HepG2 (cell line): ENCODE results near the gene BMPR1B. TPM values are rescaled to one million over a fixed set of nuclear protein-coding genes. Genes with fewer than 3 reads are reported as not detected.

Experiments
- ATAC-seq: fragments of 200-7000 bp; cut with Tn5 transposase; 3 replicates; pipeline ENCODE4 v1.9.1; 2020; ENCODE audit warnings: mild to moderate bottlenecking, moderate library complexity
- BruUV-seq: library from RNA; stranded (reverse); fragments of 400-500 nt; replicated peaks from 2 replicates; lab custom pipeline; 2021; lab: Mats Ljungman, UMichigan
- CTCF ChIA-PET: fragments of 300-600 bp; formaldehyde crosslinking; extraction: SDS; loops from one replicate; lab custom pipeline; 2021; ENCODE audit warnings: low total read pairs, inconsistent platforms, low intra/inter-chr PET ratio; lab: Yijun Ruan, JAX
- POLR2A ChIA-PET: fragments of 350-600 bp; sonication (Branson Sonifier 250); formaldehyde crosslinking; loops from one replicate; lab custom pipeline; 2020; ENCODE audit warnings: antibody characterized with exemption, inconsistent platforms; lab: Yijun Ruan, JAX
- DNase-seq: peaks from one replicate; pipeline ENCODE4 v3.0.0-alpha.2; 2015; ENCODE audit warnings: low spot score
- FAIRE-seq: peaks from 3 replicates; lab custom pipeline; 2011; peaks lifted over from hg19 to GRCh38; lab: Jason Lieb, UNC
- H2AFZ ChIP-seq: one replicate; pipeline ENCODE4 v1.6.1; 2011; ENCODE audit warnings: low read length, inconsistent platforms
- H3K27ac ChIP-seq: fragments of 300-600 bp; 3 replicates; pipeline ENCODE4 v1.8.0; 2011; ENCODE audit warnings: mixed run types, mild to moderate bottlenecking, mixed read lengths, low read length, inconsistent platforms; ENCODE audit not compliant: insufficient read depth; ENCODE audit errors: extremely low read length
- H3K27me3 ChIP-seq, 2 experiments: fragments of 200-600 bp in 1 of 2; 2 replicates in 1 of 2; 3 replicates in 1 of 2; pipeline versions ENCODE4 v1.6.0 to v1.8.0; 2011; ENCODE audit warnings: low read length in 2 of 2, mild to moderate bottlenecking in 2 of 2, moderate library complexity in 2 of 2, inconsistent platforms in 1 of 2; ENCODE audit not compliant: insufficient read depth in 2 of 2, control insufficient read depth in 1 of 2
- H3K36me3 ChIP-seq, 2 experiments: fragments of 200-600 bp in 1 of 2; replicated peaks in 1 of 2; 2 replicates in 1 of 2; 3 replicates in 1 of 2; pipeline versions ENCODE4 v1.5.1 to v1.8.0; 2011; ENCODE audit warnings: low read length in 2 of 2, inconsistent platforms in 1 of 2; ENCODE audit not compliant: insufficient read depth in 2 of 2, control insufficient read depth in 1 of 2
- H3K4me1 ChIP-seq: 2 replicates; pipeline ENCODE4 v1.5.1; 2012; ENCODE audit warnings: low read length, inconsistent platforms; ENCODE audit not compliant: insufficient read depth
- H3K4me2 ChIP-seq: 2 replicates; pipeline ENCODE4 v1.6.0; 2011; ENCODE audit warnings: low read depth, low read length, inconsistent platforms
- H3K4me3 ChIP-seq, 3 experiments: fragments of 200-600 bp in 1 of 3; sonication (generic), shearing (Covaris generic) in 1 of 3; replicated peaks in 1 of 3; 2 replicates each; pipeline ENCODE4 v1.5.1; 2011 to 2016; ENCODE audit warnings: low read length in 3 of 3, inconsistent platforms in 2 of 3, low read depth in 2 of 3, mild to moderate bottlenecking in 2 of 3, control low read depth in 1 of 3, mixed read lengths in 1 of 3; ENCODE audit not compliant: insufficient read depth in 1 of 3
- H3K79me2 ChIP-seq: one replicate; pipeline ENCODE4 v1.6.1; 2011; ENCODE audit warnings: low read length, inconsistent platforms; ENCODE audit not compliant: insufficient read depth
- H3K9ac ChIP-seq: 2 replicates; pipeline ENCODE4 v1.6.0; 2011; ENCODE audit warnings: mild to moderate bottlenecking, low read depth, low read length, inconsistent platforms; ENCODE audit not compliant: insufficient read depth
- H3K9me3 ChIP-seq: 2 replicates; pipeline ENCODE4 v1.5.1; 2012; ENCODE audit warnings: mild to moderate bottlenecking, low read length
- H4K20me1 ChIP-seq: 2 replicates; pipeline ENCODE4 v1.6.0; 2011; ENCODE audit warnings: inconsistent platforms, mild to moderate bottlenecking, low read length, moderate library complexity; ENCODE audit not compliant: insufficient read depth
- AHR ChIP-seq: IDR thresholded peaks from 2 replicates; pipeline ENCODE4 v1.6.1; 2018; ENCODE audit warnings: missing genetic modification reagents, missing compliant biosample characterization
- GATAD2A ChIP-seq: IDR thresholded peaks from 2 replicates; pipeline ENCODE4 v1.6.1; 2016
- HBP1 ChIP-seq: IDR thresholded peaks from 2 replicates; pipeline ENCODE4 v1.6.1; 2016; ENCODE audit warnings: low read depth, control low read depth
- HNRNPH1 ChIP-seq: fragments of 200-400 bp; formaldehyde crosslinking; optimal IDR thresholded peaks from 2 replicates; pipeline ENCODE3; 2017; ENCODE audit warnings: mild to moderate bottlenecking, low read depth, low read length
- IKZF1 ChIP-seq: fragments of 450-650 bp; IDR thresholded peaks from 2 replicates; pipeline ENCODE4 v1.7.1; 2016
- KLF6 ChIP-seq: IDR thresholded peaks from 2 replicates; pipeline ENCODE4 v1.8.0; 2016; ENCODE audit warnings: missing biosample characterization, missing genetic modification reagents
- MED8 ChIP-seq: sonication (generic); formaldehyde crosslinking; IDR thresholded peaks from 2 replicates; pipeline ENCODE4 v1.8.1; 2023; ENCODE audit warnings: mild to moderate bottlenecking, missing genetic modification reagents; ENCODE audit not compliant: insufficient replicate concordance
- U2AF2 ChIP-seq: fragments of 200-400 bp; formaldehyde crosslinking; IDR thresholded peaks from 2 replicates; pipeline ENCODE4 v1.6.1; 2017; ENCODE audit warnings: low read depth, mild to moderate bottlenecking, low read length
- ZC3H13 ChIP-seq: sonication (generic); formaldehyde crosslinking; IDR thresholded peaks from 2 replicates; pipeline ENCODE4 v1.8.1; 2023; ENCODE audit warnings: mild to moderate bottlenecking, missing genetic modification reagents, moderate library complexity
- ZMYM3 ChIP-seq: sonication (generic); formaldehyde crosslinking; IDR thresholded peaks from 2 replicates; pipeline ENCODE4 v1.5.1; 2020; ENCODE audit warnings: mild to moderate bottlenecking, missing genetic modification reagents
- ZMYM4 ChIP-seq: sonication (generic); formaldehyde crosslinking; IDR thresholded peaks from 2 replicates; pipeline ENCODE4 v1.8.1; 2023; ENCODE audit warnings: mild to moderate bottlenecking, missing genetic modification reagents
- ZNF282 ChIP-seq: fragments of 450-650 bp; IDR thresholded peaks from 2 replicates; pipeline ENCODE4 v1.6.1; 2018; ENCODE audit not compliant: partially characterized antibody
- ZNF614 ChIP-seq: IDR thresholded peaks from 2 replicates; pipeline ENCODE4 v1.6.1; 2018; ENCODE audit warnings: missing biosample characterization, missing genetic modification reagents, inconsistent platforms, borderline replicate concordance
- ZNF652 ChIP-seq: IDR thresholded peaks from 2 replicates; pipeline ENCODE4 v1.6.1; 2016; ENCODE audit warnings: low read depth, borderline replicate concordance
- ZNF672 ChIP-seq: sonication (generic); formaldehyde crosslinking; IDR thresholded peaks from 2 replicates; pipeline ENCODE4 v1.8.1; 2022; ENCODE audit warnings: missing genetic modification reagents
- WGBS: methylation state at CpG from one replicate; pipeline ENCODE4 v1.1.6; 2017; ENCODE audit warnings: low lambda C conversion rate; 5-methylcytosine and 5-hydroxymethylcytosine counted together
- in situ Hi-C: cut with HindIII; loops from 2 replicates; pipeline ENCODE4 v1.10.0; 2017; ENCODE audit warnings: low pct_unique_long_range_greater_than_20kb; ENCODE audit not compliant: extremely low pct_ligation_motif_present
- intact Hi-C: fragments of 100-400 bp; cut with micrococcal nuclease; formaldehyde crosslinking; loops from one replicate; pipeline ENCODE4 v1.10.0; 2022; ENCODE audit not compliant: unreplicated experiment
- polyA plus RNA-seq, 8 experiments: library from polyadenylated mRNA; depleted of rRNA in 3 of 8; stranded (reverse) in 7 of 8; unstranded in 1 of 8; fragments of >200 nt; fragmentation: Illumina TruSeq in 4 of 8; extraction: Trizol in 4 of 8; gene quantifications; 2 replicates each; pipeline versions ENCODE4 v1.2.1 to v1.2.3, GENCODE V29; 2011 to 2016; ENCODE audit warnings: low read depth in 4 of 8, missing spikeins in 1 of 8, mixed read lengths in 1 of 8; ENCODE audit not compliant: insufficient read depth in 1 of 8
- total RNA-seq, 5 experiments: library from RNA; depleted of rRNA; stranded (reverse); fragments of >200 nt; fragmentation: Illumina TruSeq; extraction: Trizol; gene quantifications; 2 replicates each; pipeline ENCODE4 v1.2.3, GENCODE V29; 2016; ENCODE audit warnings: low read depth in 1 of 5
- TF ChIP-seq, protein P1 (sequence below): sonication (generic); formaldehyde crosslinking; IDR thresholded peaks from 2 replicates; pipeline ENCODE4 v1.5.1; 2020; ENCODE audit warnings: missing genetic modification reagents, mild to moderate bottlenecking, borderline replicate concordance
- TF ChIP-seq, protein P2 (sequence below): sonication (generic); formaldehyde crosslinking; IDR thresholded peaks from 2 replicates; pipeline ENCODE4 v1.4.0; 2020; ENCODE audit warnings: mild to moderate bottlenecking, missing genetic modification reagents, borderline replicate concordance

The BMPR1B gene
- total and polyA plus RNA-seq, 2 of the 13 experiments (the other 11 are each of a cell fraction or from before 2014, with no cell fraction given), result 0.07 TPM; not detected in 1

DNA sequence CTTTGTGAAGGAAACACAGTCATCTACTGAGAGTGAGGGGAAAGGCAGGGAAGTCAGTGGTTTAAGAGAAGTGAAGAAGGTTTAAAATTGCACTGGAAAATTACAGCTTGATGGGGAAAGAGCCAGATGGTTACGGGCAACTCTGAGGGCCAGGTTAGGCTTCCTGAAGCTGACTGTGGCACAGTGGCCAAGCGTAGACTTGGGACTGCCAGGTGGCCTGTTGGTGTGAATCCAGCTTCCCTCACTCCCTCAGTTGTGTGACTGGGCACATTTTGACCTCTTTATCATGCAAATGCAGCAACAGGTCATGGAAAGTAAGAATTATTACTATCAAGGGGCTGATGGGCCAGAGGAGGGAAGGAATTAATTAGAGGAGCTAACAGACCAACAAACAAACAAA, 400.9 kb downstream of the BMPR1B start:
- Histone ChIP-seq H3K36me3 (no peaks in the 10 kb centered on the region), H3K4me1 (no peaks in the 10 kb centered on the region), H3K9me3 (no peaks in the 10 kb centered on the region), H2AFZ (no peak overlapping the region), H3K4me2 (no peak overlapping the region), H3K9ac (no peak overlapping the region), H3K27me3 (no peaks in the 10 kb centered on the region; a peak in 1 of 5 replicates), H4K20me1 (no peaks in the 10 kb centered on the region), H3K4me3 (no peak overlapping the region), H3K27ac (no peak overlapping the region), H3K79me2 (no peaks in the 10 kb centered on the region)
- ATAC-seq, result no peak
- BruUV-seq, result no TSS peak
- ChIA-PET CTCF (no interaction called here), POLR2A (no interaction called here)
- no peak for FAIRE-seq
- 21% methylated on average over 2 of the region's 2 CpGs for WGBS
- in situ Hi-C loops (loop anchor here (25.0 kb wide), 1 partner anchor 2004 kb away; no protein-coding TSS in a partner anchor), intact Hi-C loops (no loop called here)
- TF ChIP-seq GATAD2A (CRISPR knock-in tag) (no peak), ZNF614 (no peak), ZMYM4 (CRISPR knock-in tag) (no peak), HNRNPH1 (no peak), ZNF282 (no peak), MED8 (no peak), KLF6 (CRISPR knock-in tag) (no peak), ZNF652 (no peak), ZMYM3 (no peak), HBP1 (CRISPR knock-in tag) (no peak), IKZF1 (no peak), ZC3H13 (CRISPR knock-in tag) (no peak), ZNF672 (no peak), AHR (CRISPR knock-in tag) (no peak), U2AF2 (no peak)
- TF ChIP-seq, protein P1, sequence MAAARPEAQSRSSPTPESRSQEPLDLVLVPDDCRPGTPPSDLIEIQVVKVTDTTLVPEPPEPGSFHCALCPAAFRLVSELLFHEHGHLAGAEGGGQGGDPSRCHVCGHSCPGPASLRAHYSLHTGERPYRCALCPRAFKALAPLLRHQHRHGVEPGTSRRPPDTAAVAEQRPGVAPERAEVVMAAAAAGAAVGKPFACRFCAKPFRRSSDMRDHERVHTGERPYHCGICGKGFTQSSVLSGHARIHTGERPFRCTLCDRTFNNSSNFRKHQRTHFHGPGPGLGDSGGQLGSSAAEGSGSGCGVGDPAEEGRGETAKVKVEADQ, result no peak
- TF ChIP-seq, protein P2, sequence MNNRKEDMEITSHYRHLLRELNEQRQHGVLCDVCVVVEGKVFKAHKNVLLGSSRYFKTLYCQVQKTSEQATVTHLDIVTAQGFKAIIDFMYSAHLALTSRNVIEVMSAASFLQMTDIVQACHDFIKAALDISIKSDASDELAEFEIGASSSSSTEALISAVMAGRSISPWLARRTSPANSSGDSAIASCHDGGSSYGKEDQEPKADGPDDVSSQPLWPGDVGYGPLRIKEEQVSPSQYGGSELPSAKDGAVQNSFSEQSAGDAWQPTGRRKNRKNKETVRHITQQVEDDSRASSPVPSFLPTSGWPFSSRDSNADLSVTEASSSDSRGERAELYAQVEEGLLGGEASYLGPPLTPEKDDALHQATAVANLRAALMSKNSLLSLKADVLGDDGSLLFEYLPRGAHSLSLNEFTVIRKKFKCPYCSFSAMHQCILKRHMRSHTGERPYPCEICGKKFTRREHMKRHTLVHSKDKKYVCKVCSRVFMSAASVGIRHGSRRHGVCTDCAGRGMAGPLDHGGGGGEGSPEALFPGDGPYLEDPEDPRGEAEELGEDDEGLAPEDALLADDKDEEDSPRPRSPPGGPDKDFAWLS, result no peak
- DNase-seq, result no peak
